ENCODE results near the gene MYH10. TPM values are rescaled to one million over a fixed set of nuclear protein-coding genes. Genes with fewer than 3 reads are reported as not detected.

MYH10 gene
- total RNA-seq (100 to 1,000 TPM in 1 of 7 donors, 10 to 100 TPM in 6; 30.4 to 113 (median 75.5) TPM), polyA plus RNA-seq (100 to 1,000 TPM in 1 of 2 donors, 10 to 100 TPM in 1; 33.9 to 117 TPM)
- long read RNA-seq, donor 1, partial matches to known transcripts, result 237 of 280 reads
- long read RNA-seq, donor 1, other reads (novel, unspliced or antisense), result 43 of 280 reads
- long read RNA-seq, donor 2, full-length matches to known transcripts, result 3 of 18 reads
- long read RNA-seq, donor 2, partial matches to known transcripts, result 15 of 18 reads
- long read RNA-seq, donor 2, other reads (novel, unspliced or antisense), result 0 of 18 reads
- long read RNA-seq, donor 3, full-length matches to known transcripts, result 40 of 138 reads
- long read RNA-seq, donor 3, partial matches to known transcripts, result 49 of 138 reads
- long read RNA-seq, donor 3, other reads (novel, unspliced or antisense), result 49 of 138 reads

DNA sequence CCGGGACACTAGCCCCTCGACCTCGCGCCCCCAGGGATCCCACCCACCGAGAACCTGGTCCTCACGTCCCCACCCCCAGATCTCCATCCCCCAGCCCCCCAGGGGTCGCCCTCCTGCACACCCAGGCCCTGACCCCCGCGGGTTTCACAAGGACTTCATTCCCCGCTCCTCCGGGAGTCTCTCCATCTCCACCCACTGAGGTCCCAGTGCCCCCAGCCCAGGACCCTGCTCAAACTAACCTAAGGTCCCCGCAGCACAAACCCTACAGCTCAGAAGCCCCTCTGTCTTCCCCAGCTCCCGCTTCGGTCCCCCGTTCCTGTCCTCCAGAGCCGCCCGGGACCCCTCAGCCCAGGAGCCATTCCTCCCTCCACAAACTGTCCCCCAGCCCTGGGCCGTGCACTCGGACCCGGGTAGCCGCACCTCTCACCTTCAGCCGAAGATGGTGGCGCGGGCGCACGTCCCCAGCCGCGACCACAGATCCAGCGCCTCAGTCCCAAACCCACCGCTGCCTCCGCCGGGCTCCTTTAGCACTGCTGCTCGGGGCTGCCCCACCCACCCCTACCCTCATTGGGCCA is at the start of gene MYH10:
TSS of gene MYH10 (minus strand) at position 499 of the 575 bp plus-strand sequence. CDS start 7,479 bp downstream, outside the sequence.
- Histone ChIP-seq H3K4me1 (ENCODE audit: insufficient read depth) (peaks cover 4% of the 10 kb centered on the region), H3K4me3 (peak within 1 kb of the TSS; percentile 84), H3K27ac (peak within 1 kb of the TSS; percentile 38 to 76), H3K36me3 (no peaks in the 10 kb centered on the region), H3K9me3 (no peaks in the 10 kb centered on the region), H3K27me3 (no peaks in the 10 kb centered on the region)
- intact Hi-C loops (cut with DNase I), result loop anchor here in 1 of 4 donors (5.0 to 10.0 kb wide), 2 partner anchors 67 to 114 kb away; partner anchors contain the start of gene CCDC42
- TF ChIP-seq, protein P1, sequence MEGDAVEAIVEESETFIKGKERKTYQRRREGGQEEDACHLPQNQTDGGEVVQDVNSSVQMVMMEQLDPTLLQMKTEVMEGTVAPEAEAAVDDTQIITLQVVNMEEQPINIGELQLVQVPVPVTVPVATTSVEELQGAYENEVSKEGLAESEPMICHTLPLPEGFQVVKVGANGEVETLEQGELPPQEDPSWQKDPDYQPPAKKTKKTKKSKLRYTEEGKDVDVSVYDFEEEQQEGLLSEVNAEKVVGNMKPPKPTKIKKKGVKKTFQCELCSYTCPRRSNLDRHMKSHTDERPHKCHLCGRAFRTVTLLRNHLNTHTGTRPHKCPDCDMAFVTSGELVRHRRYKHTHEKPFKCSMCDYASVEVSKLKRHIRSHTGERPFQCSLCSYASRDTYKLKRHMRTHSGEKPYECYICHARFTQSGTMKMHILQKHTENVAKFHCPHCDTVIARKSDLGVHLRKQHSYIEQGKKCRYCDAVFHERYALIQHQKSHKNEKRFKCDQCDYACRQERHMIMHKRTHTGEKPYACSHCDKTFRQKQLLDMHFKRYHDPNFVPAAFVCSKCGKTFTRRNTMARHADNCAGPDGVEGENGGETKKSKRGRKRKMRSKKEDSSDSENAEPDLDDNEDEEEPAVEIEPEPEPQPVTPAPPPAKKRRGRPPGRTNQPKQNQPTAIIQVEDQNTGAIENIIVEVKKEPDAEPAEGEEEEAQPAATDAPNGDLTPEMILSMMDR (IDR thresholded peaks at IDR 0.05), result peak; percentile 20 to 41 (median 33)
- TF ChIP-seq EP300 (IDR thresholded peaks at IDR 0.05) (no peak), POLR2A (IDR thresholded peaks at IDR 0.05) (peak; percentile 38)
- peak in 2 of 5 donors; percentile 42 to 67 for DNase-seq
- WGBS, 3 donors, result 0 to 1% (median 1%) methylated on average over 25 to 33 of the region's 33 CpGs

DNA sequence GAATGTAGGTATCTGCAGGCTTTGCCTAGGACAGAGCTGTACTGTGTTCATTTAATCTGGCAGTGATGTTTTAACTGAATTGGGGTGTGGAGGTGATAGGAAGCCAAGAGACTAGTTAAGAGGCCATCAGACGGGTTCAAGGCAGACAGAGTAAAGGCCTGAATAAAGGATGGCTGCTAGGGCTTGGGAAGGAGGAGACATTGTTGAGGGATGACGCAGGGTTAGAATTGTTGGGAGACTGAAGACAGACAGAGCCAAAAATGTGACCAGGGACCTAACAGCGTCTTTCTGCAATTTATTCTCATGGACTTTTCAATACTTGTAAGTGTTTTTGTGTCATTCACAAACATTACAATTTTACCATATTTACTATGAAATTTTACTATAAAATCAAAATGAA is 48.6 kb upstream of the MYH10 start:
- intact Hi-C loops (cut with DNase I), result no loop called here
- H3K9me3 ChIP-seq, result no peaks in the 10 kb centered on the region
- no peak overlapping the region for H3K4me3 ChIP-seq
- no peaks in the 10 kb centered on the region for H3K36me3 ChIP-seq
- TF ChIP-seq EP300 (IDR thresholded peaks at IDR 0.05) (no peak), POLR2A (IDR thresholded peaks at IDR 0.05) (no peak)
- TF ChIP-seq, protein P1 (IDR thresholded peaks at IDR 0.05), result no peak
- no peak overlapping the region for H3K27ac ChIP-seq
- peaks cover 16% of the 10 kb centered on the region for H3K4me1 ChIP-seq (ENCODE audit: insufficient read depth)
- no peak for DNase-seq
- 62 to 98% (median 95%) methylated on average over 3 of the region's 3 CpGs for WGBS, 3 donors
- no peaks in the 10 kb centered on the region for H3K27me3 ChIP-seq

DNA sequence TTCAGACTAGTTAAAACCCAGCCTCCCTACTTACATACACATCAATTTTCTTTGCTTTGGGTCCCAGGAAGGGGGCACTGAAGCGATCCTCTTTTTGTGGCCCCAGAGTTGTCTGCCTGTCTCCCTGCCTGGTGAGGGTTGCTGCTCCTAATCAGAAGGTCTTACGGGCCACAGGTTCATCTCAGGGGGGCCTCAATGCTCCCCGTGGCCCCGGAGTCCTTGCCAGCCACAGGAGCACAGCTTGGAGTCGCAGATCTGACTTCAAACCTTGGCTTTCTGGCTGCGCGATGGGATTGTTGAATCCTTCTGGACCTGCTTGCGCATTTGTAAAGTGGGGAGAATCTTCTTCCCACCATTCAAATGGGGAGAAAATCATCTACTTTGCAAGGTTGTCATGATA is 44.8 kb upstream of the MYH10 start:
- WGBS, 3 donors, result 59 to 75% (median 75%) methylated on average over 8 of the region's 8 CpGs
- no peak for DNase-seq
- Histone ChIP-seq H3K27ac (no peak overlapping the region), H3K4me1 (ENCODE audit: insufficient read depth) (peaks cover 12% of the 10 kb centered on the region), H3K9me3 (no peaks in the 10 kb centered on the region), H3K4me3 (no peak overlapping the region), H3K36me3 (no peaks in the 10 kb centered on the region), H3K27me3 (no peaks in the 10 kb centered on the region)
- TF ChIP-seq EP300 (IDR thresholded peaks at IDR 0.05), result no peak
- TF ChIP-seq POLR2A (IDR thresholded peaks at IDR 0.05), result no peak
- TF ChIP-seq, protein P1 (IDR thresholded peaks at IDR 0.05), result no peak
- intact Hi-C loops (cut with DNase I), result no loop called here

DNA sequence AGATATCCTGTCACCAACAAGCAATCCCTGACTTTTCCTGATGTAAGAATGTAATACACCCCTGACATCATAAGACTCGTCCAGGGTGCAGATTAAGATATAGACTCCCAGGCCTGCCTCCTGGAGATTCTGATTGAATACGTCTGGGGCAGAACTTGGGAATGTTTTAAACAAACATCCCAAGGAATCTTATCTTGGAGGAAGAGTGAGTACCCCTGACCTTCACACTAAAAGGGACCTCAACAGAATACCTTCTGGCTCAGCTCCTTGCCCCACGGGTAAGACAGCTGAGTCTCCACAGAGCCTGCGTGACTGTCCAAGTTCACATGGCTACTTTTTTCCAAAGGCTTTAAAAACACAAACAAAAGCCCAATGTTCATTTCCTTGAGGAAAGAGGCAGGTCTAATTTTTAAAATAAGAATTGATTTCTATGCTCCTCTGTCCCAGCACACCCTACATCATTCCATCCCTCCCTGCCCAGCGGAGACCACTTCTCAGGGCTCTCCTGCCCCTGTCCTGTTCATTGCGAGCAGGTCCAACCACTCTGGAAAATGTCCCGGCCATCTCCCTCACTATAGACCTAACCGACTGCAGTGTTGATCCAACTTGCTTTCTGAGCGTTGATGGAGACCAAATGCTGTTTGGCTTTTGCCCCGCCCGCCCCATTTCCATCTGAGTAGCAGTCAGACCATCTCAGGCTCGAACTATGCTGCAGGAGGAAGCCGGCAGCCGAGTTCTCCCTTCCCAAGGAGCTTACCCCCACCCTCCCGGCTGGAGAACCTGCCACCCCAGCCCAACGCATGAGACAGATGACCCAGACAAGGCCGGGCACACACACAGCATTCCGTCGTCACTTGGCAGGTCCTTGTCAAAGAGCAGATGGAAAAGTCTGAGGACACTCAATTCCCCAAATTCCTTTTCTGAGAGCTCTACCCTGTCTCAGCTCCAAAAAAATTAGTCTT is 44.1 kb upstream of the MYH10 start:
- no peak overlapping the region for H3K4me3 ChIP-seq
- TF ChIP-seq EP300 (IDR thresholded peaks at IDR 0.05) (no peak), POLR2A (IDR thresholded peaks at IDR 0.05) (no peak)
- TF ChIP-seq, protein P1 (IDR thresholded peaks at IDR 0.05), result no peak
- peak overlapping the region; percentile 5 to 18 for H3K27ac ChIP-seq
- no peaks in the 10 kb centered on the region for H3K36me3 ChIP-seq
- DNase-seq, result peak in 4 of 5 donors; percentile 28 to 59 (median 46)
- no peaks in the 10 kb centered on the region for H3K9me3 ChIP-seq
- peaks cover 10% of the 10 kb centered on the region for H3K4me1 ChIP-seq (ENCODE audit: insufficient read depth)
- intact Hi-C loops (cut with DNase I), result no loop called here
- H3K27me3 ChIP-seq, result no peaks in the 10 kb centered on the region
- WGBS, 3 donors, result 10 to 20% (median 16%) methylated on average over 19 of the region's 19 CpGs

All from ovary (tissue), 10 donors.